Measurements from ENCODE around the gene SCFD2. TPM values are rescaled to one million over a fixed set of nuclear protein-coding genes. Genes with fewer than 3 reads are reported as not detected.
A peak's percentile ranks its signal among the peaks of the same experiment; 100 is the strongest.

SCFD2 gene
- total RNA-seq, 1 donor from 2014 or later, result 7.5 TPM

GRCh38 chr4:52866734-52867133 is 499.1 kb downstream of the SCFD2 start:
- no peak for DNase-seq
- intact Hi-C loops (cut with micrococcal nuclease), result no loop called here
- no peak for ATAC-seq

- no peak for ATAC-seq
- no peak for DNase-seq
- intact Hi-C loops (cut with micrococcal nuclease), result no loop called here
Observed at GRCh38 chr4:52865300-52865699, 500.6 kb downstream of the SCFD2 start.

DNA sequence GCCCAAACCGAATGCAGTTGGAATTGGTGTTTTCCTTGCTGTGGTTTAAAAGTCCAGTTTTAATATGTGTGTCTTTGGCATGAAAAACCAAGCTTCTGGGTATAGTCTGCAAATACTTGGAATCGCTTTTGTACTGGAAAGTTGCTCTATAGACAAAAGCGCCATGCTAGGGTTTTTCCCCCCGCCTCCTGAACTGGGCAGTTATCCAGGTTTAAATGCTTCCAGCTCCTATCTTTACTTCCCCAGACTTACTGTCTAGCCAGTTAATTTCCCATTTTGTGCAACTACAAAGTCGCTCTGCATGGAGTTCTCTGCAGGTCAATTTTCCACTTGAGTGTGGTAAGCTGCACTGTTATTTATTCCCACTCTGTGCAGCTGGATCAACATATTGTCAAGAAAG is 501.1 kb downstream of the SCFD2 start:
- DNase-seq (no peak), ATAC-seq (no peak)
- intact Hi-C loops (cut with micrococcal nuclease), result no loop called here

DNA sequence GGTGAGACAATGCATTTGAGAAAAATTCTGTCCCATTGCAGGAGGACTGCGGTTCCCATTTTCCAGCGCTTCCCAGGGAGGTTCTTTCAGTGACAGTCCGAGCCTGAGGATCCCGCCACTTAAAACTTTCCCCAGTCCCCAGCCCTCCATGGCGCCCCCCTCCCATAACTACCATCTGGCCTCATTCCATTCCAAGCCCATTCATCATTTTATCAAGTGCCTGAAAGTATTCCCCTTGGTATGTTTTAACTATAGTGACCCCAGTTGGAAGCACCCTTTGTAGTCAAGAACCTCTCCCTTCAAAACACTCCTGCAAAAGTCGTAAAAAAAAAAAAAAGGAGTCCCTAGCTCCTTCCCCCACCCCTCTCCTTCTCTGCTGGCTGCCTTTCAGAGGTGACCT is 502.5 kb downstream of the SCFD2 start:
- no peak for DNase-seq
- intact Hi-C loops (cut with micrococcal nuclease), result no loop called here
- no peak for ATAC-seq

DNA sequence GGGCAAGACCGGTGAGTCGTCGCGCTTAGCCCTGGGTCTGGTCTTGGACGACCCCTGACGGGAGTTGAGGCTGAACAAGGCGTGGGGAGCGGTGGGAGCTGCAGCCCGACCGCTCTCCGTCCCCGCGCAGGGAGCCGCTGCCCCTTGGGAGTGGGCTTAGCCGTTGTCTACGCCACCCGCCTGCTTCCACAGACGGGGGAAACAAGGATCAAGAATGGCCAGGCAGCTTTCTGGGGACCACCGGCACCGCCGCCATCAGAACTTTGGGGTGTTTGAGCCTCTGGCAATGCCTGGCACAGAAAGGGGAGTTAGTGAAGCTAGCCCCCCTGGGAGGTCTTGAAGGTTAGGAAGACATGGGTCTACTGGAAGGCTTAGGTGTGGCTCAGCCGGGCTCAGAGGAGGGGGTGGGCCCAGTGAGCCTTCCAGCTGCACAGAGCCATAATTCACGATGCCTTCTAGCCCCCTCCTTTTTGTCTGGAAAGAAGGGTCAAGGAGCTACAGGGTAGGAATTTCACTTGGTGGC is 503.2 kb downstream of the SCFD2 start:
- intact Hi-C loops (cut with micrococcal nuclease), result no loop called here
- peak; percentile 12 for ATAC-seq
- no peak for DNase-seq

DNA sequence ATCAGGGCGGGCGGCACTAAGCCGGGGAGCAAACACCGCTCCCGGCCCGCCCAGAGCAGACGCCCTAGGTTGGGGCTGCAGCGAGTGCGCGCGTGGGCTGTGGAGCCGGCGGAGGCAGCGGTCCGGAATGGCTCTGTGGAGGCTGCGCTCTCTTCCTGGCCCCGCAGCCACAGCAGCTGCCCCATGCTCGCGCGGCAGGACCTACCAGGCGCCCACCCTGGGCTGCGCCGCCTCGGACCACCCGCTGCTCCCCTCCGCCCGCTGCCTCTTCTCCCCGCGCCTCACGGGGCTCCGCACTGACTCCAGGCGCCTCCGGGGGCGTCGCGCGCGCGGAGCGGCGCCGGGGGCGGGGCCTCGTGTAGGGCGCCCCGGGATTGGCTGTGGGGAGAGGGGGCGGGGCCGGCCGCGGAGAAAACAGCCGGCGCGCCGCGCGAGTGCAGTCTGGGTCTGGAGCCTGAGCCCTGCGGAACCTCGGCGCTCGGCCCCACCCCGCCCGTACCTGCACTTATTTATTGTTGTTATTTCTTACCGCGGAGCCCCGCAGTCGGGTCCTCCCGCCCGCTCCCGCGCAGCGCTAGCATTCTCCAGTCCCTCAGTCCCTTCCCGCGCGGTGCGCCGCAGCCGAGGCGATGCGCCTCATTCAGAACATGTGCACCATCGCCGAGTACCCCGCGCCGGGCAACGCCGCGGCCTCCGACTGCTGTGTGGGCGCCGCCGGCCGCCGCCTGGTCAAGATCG is 503.8 kb downstream of the SCFD2 start, which contains the start of gene RASL11B:
RASL11B (plus strand) TSS at position 439 of the 738 bp plus-strand sequence; CDS start at position 630, 191 bp downstream.
- peak; percentile 99 for ATAC-seq
- DNase-seq, result peak; percentile 94
- intact Hi-C loops (cut with micrococcal nuclease), result no loop called here

- DNase-seq (no peak), ATAC-seq (peak; percentile 12)
- intact Hi-C loops (cut with micrococcal nuclease), result no loop called here
Observed at GRCh38 chr4:52861171-52861823, 504.6 kb downstream of the SCFD2 start.

GRCh38 chr4:52860361-52860760 is 505.5 kb downstream of the SCFD2 start:
- DNase-seq, result no peak
- ATAC-seq, result no peak
- intact Hi-C loops (cut with micrococcal nuclease), result no loop called here

DNA sequence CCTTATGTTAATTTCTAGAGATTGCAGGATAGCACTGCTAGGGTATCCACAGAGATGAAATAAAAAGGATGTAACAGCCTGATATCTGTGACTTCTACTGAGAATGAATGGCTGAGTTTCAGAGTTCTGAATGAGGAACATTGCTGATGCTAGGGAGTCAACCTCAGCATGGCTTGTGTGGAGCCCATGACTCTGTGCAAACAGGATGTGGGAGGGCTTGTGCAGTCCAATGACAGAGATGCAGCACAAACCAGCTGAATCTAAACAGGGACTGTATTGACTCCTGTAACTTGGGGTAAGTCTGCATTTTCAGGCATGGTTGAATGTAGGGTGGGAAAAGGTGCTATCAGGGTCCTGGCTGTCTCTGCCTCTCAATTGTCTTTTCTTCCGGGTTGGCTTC is 509.1 kb downstream of the SCFD2 start:
- intact Hi-C loops (cut with micrococcal nuclease), result no loop called here
- ATAC-seq, result no peak

DNA sequence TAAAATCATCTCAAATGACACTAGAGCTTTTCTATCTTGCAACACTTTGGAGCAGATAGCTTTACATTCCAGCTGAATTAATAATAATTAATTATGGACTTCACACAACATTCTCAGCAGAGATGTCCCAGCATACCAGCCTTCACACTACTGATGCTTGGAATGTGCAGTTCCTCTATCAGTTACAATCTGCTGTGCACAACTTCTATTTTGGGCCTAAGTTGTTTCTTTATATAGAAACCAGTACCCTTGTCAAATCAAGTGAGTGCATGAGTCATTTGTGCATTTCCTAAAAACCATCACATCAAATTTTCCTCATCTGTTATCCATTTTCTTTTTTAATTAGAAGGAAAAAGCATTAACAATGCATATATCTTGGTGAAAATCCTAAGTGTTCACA is 512.5 kb downstream of the SCFD2 start:
- intact Hi-C loops (cut with micrococcal nuclease), result no loop called here
- DNase-seq (no peak), ATAC-seq (peak; percentile 63)

More for the DNA sequence above, 509.1 kb downstream of the SCFD2 start:
- DNase-seq, result no peak

GRCh38 chr4:52852711-52853110 is 513.1 kb downstream of the SCFD2 start:
- intact Hi-C loops (cut with micrococcal nuclease), result no loop called here
- DNase-seq, result no peak
- peak; percentile 46 for ATAC-seq

- DNase-seq, result no peak
- ATAC-seq, result no peak
- intact Hi-C loops (cut with micrococcal nuclease), result no loop called here
Observed at GRCh38 chr4:52852041-52852440, 513.8 kb downstream of the SCFD2 start.

- no peak for ATAC-seq
- DNase-seq, result no peak
- intact Hi-C loops (cut with micrococcal nuclease), result no loop called here
Observed at GRCh38 chr4:52850406-52851124, 515.3 kb downstream of the SCFD2 start.

DNA sequence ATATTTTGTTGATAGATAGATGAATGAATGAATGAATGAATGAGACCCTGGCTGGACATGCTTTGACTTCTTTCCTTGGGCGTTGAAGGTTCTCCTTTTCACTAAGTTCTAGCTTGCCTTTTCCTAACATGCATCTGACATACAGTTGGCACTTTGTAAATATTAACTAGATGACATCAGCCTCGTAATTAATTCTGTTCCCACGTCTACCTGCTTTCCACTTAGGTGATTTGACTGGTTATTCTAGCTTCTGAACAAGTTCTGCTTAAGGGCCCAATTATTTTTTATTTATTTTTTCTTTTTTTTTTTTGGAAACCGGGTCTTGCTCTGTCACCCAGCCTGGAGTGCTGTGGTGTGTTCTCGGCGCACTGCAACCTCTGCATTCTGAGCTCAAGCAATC is 517.6 kb downstream of the SCFD2 start:
- no peak for DNase-seq
- intact Hi-C loops (cut with micrococcal nuclease), result no loop called here
- no peak for ATAC-seq

DNA sequence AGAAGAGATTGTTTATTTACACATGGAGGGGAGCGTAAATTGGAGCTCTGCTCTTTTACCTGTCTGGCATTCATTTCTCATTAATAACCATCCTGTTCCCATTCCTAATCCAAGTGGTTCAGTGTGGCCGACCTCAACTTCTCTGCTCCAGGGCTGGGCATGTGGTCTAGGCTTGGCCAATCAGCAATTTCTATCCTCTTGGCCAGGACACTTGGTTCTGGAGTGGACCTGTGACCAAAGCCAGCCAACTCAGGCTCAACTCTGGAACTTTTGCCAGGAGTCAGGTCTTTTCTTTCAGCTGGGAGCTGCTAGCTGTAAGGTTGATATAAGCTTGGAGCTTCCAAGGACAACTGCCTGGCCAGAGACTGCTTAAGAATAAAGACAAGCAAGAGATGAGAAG is 519.4 kb downstream of the SCFD2 start:
- ATAC-seq (peak; percentile 86), DNase-seq (peak; percentile 48)
- intact Hi-C loops (cut with micrococcal nuclease), result no loop called here

DNA sequence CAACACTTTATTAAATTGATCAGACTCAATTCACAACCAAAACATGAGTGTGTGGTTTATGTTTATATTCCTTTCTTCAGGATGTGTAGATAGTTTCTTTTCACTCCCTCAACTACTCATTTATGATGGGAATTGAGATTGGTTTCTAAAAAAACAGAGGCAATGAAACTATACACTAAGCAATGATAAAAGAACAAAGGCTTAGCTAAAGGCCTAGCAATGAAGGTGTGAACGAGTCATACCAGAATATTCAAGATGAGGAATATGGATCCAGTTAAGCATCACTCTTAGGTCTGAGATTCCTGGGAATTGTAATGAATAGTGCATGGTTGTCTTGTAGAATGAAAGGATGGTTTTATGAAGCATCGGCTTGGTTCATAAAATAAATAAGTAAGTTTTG is 521.3 kb downstream of the SCFD2 start:
- intact Hi-C loops (cut with micrococcal nuclease), result no loop called here
- DNase-seq, result no peak
- ATAC-seq, result no peak

- DNase-seq (peak; percentile 48), ATAC-seq (peak; percentile 23)
- intact Hi-C loops (cut with micrococcal nuclease), result no loop called here
Observed at GRCh38 chr4:52843958-52844357, 521.9 kb downstream of the SCFD2 start.

- ATAC-seq, result no peak
Observed at GRCh38 chr4:52843351-52843750, 522.5 kb downstream of the SCFD2 start.

GRCh38 chr4:52842792-52843191 is 523.1 kb downstream of the SCFD2 start:
- ATAC-seq, result no peak
- intact Hi-C loops (cut with micrococcal nuclease), result no loop called here
- no peak for DNase-seq

More at GRCh38 chr4:52843351-52843750, 522.5 kb downstream of the SCFD2 start:
- no peak for DNase-seq
- intact Hi-C loops (cut with micrococcal nuclease), result no loop called here
